GM08714 (cell line): Measurements from ENCODE around the gene USP49.

ENCODE experiments used
- H3K4me3 ChIP-seq: fragments of 200-500 bp; sonication (Bioruptor generic); 2 replicates; pipeline ENCODE4 v1.5.1; 2014; ENCODE audit warnings: mild to moderate bottlenecking, low read length, inconsistent platforms
- ZNF274 ChIP-seq: IDR thresholded peaks from 2 replicates; pipeline ENCODE4 v1.6.1; 2012; ENCODE audit warnings: mild to moderate bottlenecking, low read depth, low read length

Gene USP49

DNA sequence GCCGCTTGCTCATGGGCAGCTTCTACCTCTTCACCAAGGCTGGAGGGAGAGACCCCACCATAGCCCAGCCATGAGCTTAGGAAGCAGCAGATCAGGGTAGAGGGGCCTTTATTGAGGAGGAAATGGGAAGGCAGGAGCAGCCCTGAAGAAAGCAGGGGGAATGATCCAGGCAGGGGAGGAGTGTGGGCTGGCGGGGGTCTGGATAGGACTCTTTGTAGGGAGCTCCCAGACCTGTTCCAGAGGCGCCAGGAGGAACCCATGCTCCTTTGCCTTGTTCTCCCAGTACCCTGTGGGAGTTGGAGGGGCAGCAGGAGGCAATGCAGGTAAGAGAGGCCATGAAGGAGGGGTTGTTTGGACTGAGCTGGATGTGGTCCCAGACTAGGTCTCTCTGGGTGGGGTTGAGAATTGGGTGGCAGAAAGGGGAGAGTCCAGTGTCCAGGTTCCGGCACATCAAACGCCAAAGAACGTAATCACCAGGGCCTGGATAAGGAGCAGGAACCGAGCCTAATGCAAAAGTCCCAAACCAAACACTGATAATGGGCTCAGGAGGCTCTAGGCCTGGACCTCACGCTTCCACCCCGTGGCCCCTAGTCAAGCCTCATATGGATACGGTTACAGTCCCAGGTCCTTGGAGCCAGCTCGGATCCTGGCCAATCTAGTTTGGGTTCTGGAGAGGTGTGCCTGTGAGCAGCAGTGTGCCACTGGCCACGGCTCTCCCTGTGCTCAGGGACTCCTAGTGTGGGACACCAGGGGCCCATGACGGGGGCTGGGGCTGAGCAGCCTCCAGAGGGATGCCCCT lies 135.9 kb downstream of the USP49 start:
- H3K4me3 ChIP-seq: no peak overlapping the region
- TF ChIP-seq ZNF274: no peak

DNA sequence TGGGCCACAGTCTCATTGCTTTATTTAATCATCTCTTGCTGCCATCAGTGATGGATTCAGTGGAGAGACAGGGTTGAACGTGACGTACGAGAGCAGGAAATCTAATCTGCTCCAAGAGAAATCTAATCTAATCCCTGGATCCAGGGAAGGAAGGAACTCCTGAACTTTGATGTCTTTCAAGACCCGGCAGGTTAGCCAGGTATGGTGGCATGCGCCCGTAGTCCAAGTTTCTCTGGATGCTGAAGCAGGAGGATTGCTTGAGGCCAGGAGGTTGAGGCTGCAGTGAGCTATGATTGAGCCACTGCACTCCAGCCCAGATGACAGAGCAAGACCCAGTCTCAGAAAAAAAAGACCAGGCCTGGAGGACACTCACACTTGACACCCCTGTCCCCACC lies 136.5 kb downstream of the USP49 start:
- no peak for TF ChIP-seq ZNF274
- no peak overlapping the region for H3K4me3 ChIP-seq

DNA sequence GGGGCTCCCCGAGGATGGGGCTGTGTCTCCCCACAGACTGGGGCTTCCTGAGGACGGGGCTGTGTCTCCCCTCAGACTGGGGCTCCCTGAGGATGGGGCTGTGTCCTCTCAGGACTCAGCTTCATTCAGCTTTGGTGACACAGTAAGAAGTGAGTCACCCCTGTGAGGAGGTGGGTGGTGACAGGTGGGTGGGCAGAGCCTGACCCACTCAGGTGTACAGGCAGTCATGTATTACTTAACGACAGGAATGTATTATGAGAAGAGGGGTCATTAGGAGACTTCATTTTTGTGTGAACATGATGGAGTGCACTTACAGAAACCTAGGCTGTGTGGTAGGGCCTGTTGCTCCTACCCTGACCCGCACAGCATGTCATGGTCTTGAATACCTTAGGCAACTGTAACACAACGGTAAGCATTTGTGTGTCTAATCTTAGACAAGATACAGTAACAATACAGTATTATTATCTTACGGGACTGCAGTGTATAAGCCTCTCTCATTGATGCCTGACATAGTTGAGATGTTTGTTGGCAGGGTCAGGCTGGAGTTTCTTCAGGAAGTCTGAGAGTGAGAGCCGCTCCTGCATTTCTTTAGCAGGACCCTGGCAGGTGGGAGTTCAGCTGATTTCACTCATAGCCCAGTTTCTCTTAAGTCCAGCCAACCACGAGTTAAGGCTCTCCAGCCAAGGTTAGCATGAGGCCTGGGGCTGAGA lies 137.1 kb downstream of the USP49 start:
- TF ChIP-seq ZNF274: no peak
- H3K4me3 ChIP-seq: no peak overlapping the region

DNA sequence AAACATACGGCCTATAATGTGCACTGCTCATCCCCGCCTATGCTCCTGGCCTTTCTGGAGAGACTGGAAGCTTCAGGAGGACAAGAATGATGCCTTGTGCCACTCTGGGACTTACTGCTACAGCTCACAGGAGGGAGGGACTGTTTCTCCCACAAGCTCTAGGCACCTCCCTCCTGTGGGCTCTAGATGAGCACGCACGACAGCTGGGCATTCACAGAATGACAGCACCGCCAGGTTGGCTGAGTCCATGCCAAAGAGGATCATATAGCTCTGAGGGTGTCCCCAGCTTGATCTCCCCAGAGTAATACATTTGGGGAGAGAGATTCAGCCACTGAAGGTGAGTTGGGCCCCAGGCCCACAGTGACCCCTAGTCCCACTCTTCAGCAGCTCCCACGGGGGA lies 137.9 kb downstream of the USP49 start:
- no peak overlapping the region for H3K4me3 ChIP-seq
- no peak for TF ChIP-seq ZNF274

DNA sequence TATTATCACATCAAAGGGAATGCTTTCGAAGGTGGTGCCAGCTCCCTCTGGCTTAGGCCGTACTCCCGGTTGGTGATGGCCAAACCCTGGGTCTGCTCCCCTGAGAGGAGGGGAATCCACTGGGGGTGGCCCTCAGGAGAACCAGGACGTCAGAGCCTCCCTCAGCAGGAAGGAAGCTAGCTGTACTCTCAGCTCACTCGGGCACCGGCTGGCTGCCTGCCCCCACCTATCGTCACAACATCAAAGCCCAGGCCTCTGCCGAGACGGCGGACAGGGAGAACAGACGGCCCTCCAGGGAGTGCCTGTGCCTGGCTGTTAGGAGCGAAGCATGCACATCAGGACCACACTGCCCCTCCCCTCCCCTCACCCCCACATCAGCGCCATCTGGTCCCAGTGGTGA lies 138.8 kb downstream of the USP49 start:
- no peak for TF ChIP-seq ZNF274

DNA sequence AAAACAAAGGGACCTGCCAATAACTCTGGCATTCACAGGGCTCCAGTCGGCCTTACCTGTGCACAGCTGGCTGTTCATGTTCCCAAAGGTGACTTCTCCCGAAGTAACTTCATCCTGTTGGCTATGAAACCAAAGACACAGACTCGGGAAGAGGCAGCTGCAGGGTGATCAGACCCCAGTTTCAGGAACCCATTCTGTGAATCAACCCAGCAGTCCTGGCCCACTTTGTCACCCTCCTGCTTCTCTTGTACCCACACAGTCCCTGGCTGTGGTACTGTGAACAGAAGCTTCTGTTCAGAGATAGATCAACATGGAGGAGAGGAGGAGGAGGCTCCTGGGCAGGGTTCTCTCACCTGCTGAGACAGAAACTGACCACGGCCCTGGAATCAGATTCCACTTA lies 139.3 kb downstream of the USP49 start:
- TF ChIP-seq ZNF274: no peak
- no peak overlapping the region for H3K4me3 ChIP-seq

More for the DNA sequence above, 138.8 kb downstream of the USP49 start:
- no peak overlapping the region for H3K4me3 ChIP-seq

DNA sequence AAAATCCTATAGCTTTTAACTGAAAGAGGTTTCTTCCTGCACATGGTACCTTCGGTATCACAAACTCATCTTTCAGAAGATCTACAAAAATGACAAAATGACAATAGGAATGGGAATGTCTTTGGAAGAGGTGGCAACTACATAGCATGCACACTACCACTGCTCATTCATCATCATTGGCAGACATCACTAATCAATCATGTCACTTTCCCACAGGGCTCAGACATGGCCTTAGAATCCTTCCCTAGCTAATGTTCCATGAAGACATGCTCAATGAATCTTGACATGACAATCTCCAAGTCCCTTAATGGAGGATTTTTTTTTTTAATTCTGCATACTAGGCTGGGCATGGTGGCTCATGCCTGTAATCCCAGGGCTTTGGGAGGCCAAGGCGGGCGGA lies 144.8 kb downstream of the USP49 start:
- no peak overlapping the region for H3K4me3 ChIP-seq
- TF ChIP-seq ZNF274: no peak

DNA sequence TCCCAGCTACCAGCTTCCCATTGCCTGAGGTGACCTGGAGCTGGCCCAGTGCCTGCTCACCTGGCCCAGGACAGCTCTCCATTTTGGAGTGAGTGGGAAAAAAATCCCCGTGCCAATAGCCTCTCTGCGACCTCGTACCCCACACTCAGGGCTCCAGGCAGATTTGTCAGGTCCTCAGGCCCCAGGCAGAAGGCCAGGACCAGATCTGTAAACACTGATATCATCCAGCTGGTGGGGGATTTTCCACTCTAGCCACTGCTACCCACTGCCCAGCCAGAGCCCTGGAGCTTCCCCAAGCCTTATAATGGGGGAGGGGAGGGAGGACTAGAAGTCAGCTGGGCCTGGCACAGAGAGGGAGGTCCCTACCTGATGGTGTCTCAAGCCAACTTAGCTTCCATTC lies 146.6 kb downstream of the USP49 start:
- TF ChIP-seq ZNF274: no peak
- H3K4me3 ChIP-seq: no peak overlapping the region

DNA sequence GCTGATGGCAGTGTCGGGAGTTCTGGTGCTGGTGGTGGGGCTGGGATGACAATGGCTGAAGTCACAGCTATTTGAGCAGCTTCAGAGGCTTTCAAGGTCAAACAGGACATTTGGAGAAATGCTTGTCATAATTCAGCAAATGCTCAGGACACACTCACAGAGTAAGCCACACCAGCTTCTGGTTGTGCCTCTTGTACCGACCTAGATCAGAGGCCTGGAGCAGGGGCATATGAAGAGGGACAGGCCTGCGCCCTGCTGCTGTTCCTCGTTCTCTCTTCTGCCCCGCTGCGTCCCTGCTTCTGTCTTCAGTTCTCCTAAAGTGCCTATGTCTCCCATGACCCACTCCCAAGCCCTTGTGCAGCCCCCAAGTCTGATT lies 147.1 kb downstream of the USP49 start:
- no peak for TF ChIP-seq ZNF274
- no peak overlapping the region for H3K4me3 ChIP-seq

DNA sequence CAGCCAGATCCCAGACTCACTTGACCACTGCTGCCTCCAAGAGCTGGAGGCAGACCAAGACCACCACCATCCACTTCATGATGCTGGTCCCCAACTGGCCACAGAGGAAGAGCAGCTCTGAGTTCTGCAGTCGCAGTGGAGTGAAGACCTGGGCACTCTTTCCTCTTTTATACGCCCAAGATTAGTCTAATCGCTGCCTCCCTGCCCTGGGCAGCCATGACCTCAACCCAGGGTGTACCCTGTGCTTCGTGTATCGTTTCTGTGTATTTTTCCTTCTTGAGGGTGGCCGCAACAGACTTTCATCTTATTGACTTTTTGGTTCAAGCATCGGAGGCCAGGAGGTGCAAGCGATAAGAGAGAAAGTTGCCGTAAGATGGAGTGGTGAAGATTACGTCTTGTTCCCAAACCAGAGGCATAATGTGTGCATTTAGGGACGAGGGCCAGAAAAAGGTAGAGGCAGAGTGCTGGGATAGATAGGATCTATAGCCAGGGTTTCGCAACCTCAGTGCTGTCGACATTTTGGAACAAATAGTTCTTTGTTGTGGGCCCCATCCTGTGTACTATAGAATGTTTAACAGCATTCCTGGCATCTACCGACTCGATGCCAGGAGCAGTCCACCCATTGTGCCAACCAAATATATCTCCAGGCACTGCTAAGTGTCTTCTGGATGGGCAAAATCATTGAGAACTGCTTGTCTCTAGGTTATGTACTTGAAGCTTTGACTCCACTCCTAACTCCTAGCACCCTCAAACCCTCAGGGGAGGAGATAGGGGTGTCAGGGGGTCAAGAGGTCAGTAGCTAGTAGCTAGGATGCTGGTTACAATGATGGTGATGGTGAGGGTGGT lies 147.7 kb downstream of the USP49 start, which contains the start of gene PGC:
TSS of gene PGC (minus strand) at position 142 of the 846 bp plus-strand sequence. CDS start at position 79, 63 bp downstream.
- no peak for TF ChIP-seq ZNF274
- no peak within 1 kb of the TSS for H3K4me3 ChIP-seq

DNA sequence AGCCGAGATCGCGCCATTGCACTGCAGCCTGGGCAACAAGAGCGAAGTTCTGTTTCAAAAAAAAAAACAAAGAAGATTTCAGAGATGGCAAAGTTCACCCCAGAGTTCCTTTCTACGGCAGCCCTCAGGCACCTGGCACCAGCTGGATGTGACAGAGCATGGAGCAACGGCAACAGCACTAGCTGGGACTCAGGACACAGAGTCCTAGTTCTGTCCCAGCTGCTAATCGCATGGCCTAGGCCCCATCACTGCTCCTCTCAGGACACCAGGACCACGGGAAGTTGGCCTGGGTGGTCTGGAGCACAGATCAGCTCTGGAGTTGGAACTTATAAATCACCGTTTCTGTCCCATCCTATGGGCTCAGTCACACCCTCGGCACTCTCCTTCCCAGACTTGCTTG lies 149.1 kb downstream of the USP49 start:
- TF ChIP-seq ZNF274: no peak
- no peak overlapping the region for H3K4me3 ChIP-seq

DNA sequence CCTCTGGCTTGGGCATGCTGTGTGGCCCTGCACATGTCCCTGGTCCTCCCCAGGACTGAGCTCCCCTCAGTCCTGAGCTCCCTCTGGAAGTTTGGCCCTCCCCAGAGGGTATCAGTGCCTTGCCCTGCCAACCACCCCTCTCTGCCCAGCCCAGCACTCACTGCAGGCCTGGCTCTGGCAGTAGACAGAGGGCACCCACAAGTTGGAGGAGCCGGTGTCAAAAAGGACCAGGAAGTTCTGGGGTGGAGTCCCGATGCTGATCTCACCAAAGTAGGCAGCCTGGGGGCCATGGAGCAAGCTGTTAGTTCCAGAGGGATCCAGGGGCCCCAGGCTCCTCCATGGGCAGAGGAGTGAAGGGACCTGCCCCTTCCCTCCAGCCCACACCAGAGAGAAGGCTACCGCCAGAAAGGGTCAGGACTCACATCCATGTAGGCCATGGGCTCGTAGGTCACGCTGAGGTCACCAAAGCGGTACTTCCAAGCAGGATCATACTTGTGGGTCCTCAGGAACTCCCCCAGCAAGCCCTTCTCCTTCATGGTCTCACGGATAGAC lies 150.9 kb downstream of the USP49 start:
- H3K4me3 ChIP-seq: no peak overlapping the region
- TF ChIP-seq ZNF274: no peak

DNA sequence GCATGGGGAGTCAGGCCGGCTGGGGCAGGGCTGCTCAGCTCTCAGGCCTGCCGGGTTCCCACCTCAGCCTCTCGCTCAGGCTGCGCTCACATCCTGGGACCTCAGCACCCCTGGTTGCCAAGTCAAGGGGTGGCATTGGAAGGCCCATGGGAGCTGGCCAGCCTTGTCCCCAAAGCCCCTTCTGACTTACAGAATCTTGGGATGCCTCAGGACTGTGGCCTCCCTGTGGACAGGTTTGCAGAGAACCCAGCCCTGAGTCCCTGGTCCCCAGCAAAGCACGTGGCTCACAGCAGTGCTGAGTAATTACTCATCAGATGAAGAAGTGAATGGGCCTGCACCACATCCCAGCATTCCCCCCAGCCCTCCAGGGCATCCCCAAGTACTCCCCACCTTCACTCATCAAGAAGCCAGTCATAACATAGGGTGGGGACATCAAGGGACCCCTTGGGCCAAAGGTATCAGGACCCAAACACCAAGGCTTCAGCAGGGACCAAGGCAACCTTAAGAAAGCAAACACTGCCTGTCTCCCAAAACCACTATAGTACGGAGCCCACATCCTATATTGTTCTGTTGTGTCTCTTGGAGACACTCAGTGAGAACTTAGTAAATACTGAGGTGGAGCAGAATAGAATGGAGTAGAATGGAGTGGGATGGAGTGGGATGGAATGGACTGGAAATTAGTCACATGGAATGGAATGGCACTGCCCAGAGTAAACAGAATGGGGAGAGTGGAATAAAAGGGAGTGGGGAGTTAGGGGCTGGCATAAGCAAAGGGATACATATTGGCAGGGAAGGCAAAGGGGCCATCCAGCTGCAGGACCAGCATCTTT lies 151.6 kb downstream of the USP49 start:
- TF ChIP-seq ZNF274: no peak
- H3K4me3 ChIP-seq: no peak overlapping the region
